Measurements from ENCODE around the gene GP5. TPM values are rescaled to one million over a fixed set of nuclear protein-coding genes. Genes with fewer than 3 reads are reported as not detected.

GP5 gene
- total RNA-seq, 1 donor from 2014 or later: 0.23 TPM

DNA sequence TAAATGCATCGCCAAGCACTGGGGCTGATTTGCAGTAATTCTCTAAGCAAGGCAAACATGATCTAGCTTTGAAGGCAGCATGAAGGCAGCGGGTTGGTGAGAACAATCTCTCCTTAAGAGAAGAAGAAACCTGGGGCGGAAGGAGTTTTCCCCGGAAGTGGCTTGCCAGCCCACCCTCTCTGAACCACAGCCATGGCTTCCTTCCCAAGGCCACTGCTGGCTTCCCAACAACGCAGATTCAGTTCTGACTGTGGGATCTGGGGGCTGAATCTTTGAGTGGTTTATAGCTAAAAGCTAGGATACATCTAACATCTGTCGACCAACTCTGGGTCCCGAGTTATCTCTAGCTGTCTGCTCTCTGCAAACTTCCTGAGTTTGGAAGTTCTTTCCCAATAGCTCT, 43.7 kb downstream of the GP5 start:
- no peaks in the 10 kb centered on the region for H3K36me3 Mint-ChIP-seq (ENCODE audit: low read depth, unreplicated experiment)
- no peaks in the 10 kb centered on the region for H3K4me1 Mint-ChIP-seq (ENCODE audit: unreplicated experiment)
- TF ChIP-seq, protein P1, sequence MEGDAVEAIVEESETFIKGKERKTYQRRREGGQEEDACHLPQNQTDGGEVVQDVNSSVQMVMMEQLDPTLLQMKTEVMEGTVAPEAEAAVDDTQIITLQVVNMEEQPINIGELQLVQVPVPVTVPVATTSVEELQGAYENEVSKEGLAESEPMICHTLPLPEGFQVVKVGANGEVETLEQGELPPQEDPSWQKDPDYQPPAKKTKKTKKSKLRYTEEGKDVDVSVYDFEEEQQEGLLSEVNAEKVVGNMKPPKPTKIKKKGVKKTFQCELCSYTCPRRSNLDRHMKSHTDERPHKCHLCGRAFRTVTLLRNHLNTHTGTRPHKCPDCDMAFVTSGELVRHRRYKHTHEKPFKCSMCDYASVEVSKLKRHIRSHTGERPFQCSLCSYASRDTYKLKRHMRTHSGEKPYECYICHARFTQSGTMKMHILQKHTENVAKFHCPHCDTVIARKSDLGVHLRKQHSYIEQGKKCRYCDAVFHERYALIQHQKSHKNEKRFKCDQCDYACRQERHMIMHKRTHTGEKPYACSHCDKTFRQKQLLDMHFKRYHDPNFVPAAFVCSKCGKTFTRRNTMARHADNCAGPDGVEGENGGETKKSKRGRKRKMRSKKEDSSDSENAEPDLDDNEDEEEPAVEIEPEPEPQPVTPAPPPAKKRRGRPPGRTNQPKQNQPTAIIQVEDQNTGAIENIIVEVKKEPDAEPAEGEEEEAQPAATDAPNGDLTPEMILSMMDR (IDR thresholded peaks at IDR 0.05; ENCODE audit: unreplicated experiment): no peak
- H3K27me3 Mint-ChIP-seq (ENCODE audit: unreplicated experiment): peaks cover 5% of the 10 kb centered on the region
- no peaks in the 10 kb centered on the region for H3K9me3 Mint-ChIP-seq (ENCODE audit: unreplicated experiment)
- no peak overlapping the region for H3K27ac Mint-ChIP-seq (ENCODE audit: unreplicated experiment)
- no peak for DNase-seq (ENCODE audit: low spot score)
- H3K4me3 Mint-ChIP-seq (ENCODE audit: unreplicated experiment): no peak overlapping the region

DNA sequence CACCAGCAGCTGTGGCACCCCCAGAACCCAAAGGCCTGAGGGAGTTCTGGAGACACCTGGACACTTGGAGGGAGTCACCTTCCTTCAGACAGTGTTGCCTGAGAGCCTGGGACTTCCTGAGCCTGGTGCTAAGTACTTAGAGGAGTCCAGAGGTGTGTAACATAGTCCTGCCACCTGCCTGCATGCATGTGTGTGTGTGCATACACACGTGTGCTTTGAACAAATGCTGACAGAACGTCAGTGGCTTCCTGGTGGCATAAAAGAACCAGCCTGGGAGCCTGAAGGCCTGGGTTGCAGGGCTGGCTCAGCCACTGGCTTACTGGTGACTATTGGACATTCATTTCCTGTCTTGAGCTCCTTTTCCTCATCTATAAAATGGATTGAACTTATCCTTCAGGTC, 44.8 kb downstream of the GP5 start:
- H3K27ac Mint-ChIP-seq (ENCODE audit: unreplicated experiment): no peak overlapping the region
- TF ChIP-seq, protein P1 (IDR thresholded peaks at IDR 0.05; ENCODE audit: unreplicated experiment): no peak
- no peak overlapping the region for H3K4me3 Mint-ChIP-seq (ENCODE audit: unreplicated experiment)
- no peaks in the 10 kb centered on the region for H3K36me3 Mint-ChIP-seq (ENCODE audit: low read depth, unreplicated experiment)
- H3K27me3 Mint-ChIP-seq (ENCODE audit: unreplicated experiment): peaks cover under 1% of the 10 kb centered on the region
- no peak for DNase-seq (ENCODE audit: low spot score)
- H3K4me1 Mint-ChIP-seq (ENCODE audit: unreplicated experiment): no peaks in the 10 kb centered on the region
- no peaks in the 10 kb centered on the region for H3K9me3 Mint-ChIP-seq (ENCODE audit: unreplicated experiment)

DNA sequence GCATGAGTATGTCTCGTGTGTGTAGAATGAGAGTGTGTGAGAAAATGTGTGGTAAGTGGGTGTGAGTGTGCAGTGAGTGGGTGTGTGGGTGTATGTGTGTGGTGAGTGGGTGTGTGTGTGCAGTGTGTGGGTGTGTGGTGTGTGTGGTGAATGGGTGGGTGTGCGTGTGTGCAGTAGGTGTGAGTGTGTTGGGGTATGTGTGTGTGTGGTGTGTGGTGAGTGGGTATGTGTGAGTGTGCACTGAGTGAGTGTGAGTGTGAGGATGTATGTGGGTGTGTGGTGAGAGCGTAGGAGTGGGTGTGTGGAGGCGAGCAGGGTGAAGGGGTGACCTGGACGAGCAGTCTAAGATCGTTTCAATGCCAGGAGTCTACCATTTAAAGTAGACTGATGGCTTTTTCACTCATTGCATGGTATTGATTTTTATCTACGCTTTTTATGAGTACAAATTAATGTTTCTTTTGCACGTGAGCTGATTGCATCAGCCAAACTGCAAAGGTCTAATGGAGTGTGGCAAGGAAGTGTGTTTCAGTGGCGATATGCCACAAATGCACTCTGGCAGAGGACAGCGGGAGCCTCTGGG, 46.3 kb downstream of the GP5 start:
- DNase-seq (ENCODE audit: low spot score): no peak
- Mint-ChIP-seq H3K27ac (ENCODE audit: unreplicated experiment) (no peak overlapping the region), H3K27me3 (ENCODE audit: unreplicated experiment) (peaks cover 2% of the 10 kb centered on the region), H3K36me3 (ENCODE audit: low read depth, unreplicated experiment) (no peaks in the 10 kb centered on the region), H3K4me1 (ENCODE audit: unreplicated experiment) (no peaks in the 10 kb centered on the region), H3K4me3 (ENCODE audit: unreplicated experiment) (no peak overlapping the region), H3K9me3 (ENCODE audit: unreplicated experiment) (no peaks in the 10 kb centered on the region)
- TF ChIP-seq, protein P1 (IDR thresholded peaks at IDR 0.05; ENCODE audit: unreplicated experiment): no peak

DNA sequence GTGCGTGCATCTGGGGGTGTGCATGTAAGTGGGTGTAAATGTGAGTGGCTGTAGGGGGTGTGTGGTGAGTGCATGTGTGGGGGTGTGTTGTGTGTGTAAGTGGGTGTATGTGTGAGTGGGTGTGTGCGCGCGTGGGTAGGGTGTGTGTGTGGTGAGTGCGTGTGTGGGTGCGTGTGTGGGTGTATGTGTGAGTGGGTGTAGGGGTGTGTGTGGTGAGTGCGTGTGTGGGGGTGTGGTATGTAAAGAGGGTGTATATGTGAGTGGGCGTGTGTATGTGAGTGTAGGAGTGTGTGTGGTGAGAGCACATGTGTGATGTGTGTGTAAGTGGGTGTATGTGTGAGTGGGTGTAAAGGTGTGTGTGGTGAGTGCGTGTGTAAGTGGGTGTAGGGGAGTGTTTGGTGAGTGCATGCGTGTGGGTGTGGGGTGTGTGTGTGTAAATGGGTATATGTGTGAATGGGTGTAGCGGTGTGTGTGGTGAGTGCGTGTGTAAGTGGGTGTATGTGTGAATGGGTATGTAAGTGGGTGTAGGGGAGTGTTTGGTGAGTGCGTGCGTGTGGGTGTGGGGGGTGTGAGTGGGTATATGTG, 47.0 kb downstream of the GP5 start:
- Mint-ChIP-seq H3K27ac (ENCODE audit: unreplicated experiment) (no peak overlapping the region), H3K27me3 (ENCODE audit: unreplicated experiment) (peaks cover 2% of the 10 kb centered on the region), H3K9me3 (ENCODE audit: unreplicated experiment) (no peaks in the 10 kb centered on the region), H3K4me3 (ENCODE audit: unreplicated experiment) (no peak overlapping the region), H3K36me3 (ENCODE audit: low read depth, unreplicated experiment) (no peaks in the 10 kb centered on the region), H3K4me1 (ENCODE audit: unreplicated experiment) (no peaks in the 10 kb centered on the region)
- no peak for DNase-seq (ENCODE audit: low spot score)
- TF ChIP-seq, protein P1 (IDR thresholded peaks at IDR 0.05; ENCODE audit: unreplicated experiment): no peak

DNA sequence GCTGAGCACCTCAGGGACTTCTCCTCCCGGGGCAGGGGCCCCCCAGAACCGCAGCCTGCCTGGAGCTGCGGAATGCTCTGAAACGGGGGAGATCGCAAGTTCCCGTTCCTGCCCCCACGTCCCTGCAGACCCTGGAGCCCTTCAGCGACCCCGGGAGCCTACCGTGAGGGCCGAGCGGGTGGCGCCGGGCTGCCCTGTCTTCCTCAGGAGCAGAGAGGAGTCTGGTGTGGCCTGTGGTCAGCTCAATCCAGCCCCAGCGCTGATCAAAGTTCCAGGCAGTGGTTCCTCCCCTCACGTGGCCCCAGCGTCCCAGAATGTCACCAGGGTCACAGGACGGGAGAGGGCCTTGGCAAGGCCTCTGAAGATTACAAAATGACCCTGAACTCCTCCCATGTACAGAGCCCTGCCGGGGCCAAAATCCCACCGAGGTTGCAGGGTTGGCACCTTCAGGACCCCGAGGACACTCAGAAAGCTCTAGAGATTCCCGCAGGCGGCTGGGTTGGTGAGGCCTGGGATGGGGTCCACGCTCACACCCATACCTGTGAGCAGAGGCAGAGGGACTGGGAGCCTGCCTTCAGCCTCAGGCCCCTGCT, 47.9 kb downstream of the GP5 start, which contains the start of gene CPN2:
CPN2 (minus strand) TSS at position 249 of the 593 bp plus-strand sequence. CDS start 8,626 bp downstream, outside the sequence.
- Mint-ChIP-seq H3K27me3 (ENCODE audit: unreplicated experiment) (peaks cover 2% of the 10 kb centered on the region), H3K9me3 (ENCODE audit: unreplicated experiment) (no peaks in the 10 kb centered on the region), H3K27ac (ENCODE audit: unreplicated experiment) (no peak within 1 kb of the TSS), H3K4me3 (ENCODE audit: unreplicated experiment) (no peak within 1 kb of the TSS), H3K36me3 (ENCODE audit: low read depth, unreplicated experiment) (no peaks in the 10 kb centered on the region), H3K4me1 (ENCODE audit: unreplicated experiment) (no peaks in the 10 kb centered on the region)
- no peak for DNase-seq (ENCODE audit: low spot score)
- TF ChIP-seq, protein P1 (IDR thresholded peaks at IDR 0.05; ENCODE audit: unreplicated experiment): no peak
